ENCODE results near the gene FOXL2. TPM values are rescaled to one million over a fixed set of nuclear protein-coding genes. Genes with fewer than 3 reads are reported as not detected.

FOXL2 gene
- polyA plus RNA-seq, 1 of the 3 experiments (the other 2 are of a cell fraction), result not detected

GRCh38 chr3:138971766-138972320 lies 24.9 kb upstream of the FOXL2 start:
- Histone ChIP-seq H3K9me3 (no peaks in the 10 kb centered on the region), H3K36me3 (replicated peaks in 1 of 2; ENCODE audit: control insufficient read depth in 1 of 2, insufficient read depth in 2 of 2, low read length in 1 of 2) (no peaks in the 10 kb centered on the region), H3K79me2 (ENCODE audit: insufficient read depth) (no peaks in the 10 kb centered on the region), H3K27me3 (ENCODE audit: insufficient read depth) (no peaks in the 10 kb centered on the region), H3K4me2 (no peak overlapping the region), H2AFZ (ENCODE audit: low read depth) (no peak overlapping the region), H3K27ac (ENCODE audit: low read depth in 2 of 2, low read length in 1 of 2) (no peak overlapping the region), H3F3A (replicated peaks; ENCODE audit: insufficient read depth) (no peaks in the 10 kb centered on the region), H3K4me1 (ENCODE audit: control insufficient read depth in 1 of 2, insufficient read depth in 2 of 2, low read depth in 1 of 2, low read length in 1 of 2) (no peaks in the 10 kb centered on the region), H3K4me3 (ENCODE audit: low read depth in 2 of 2, low read length in 1 of 2) (no peak overlapping the region), H3K9ac (no peak overlapping the region), H4K20me1 (ENCODE audit: insufficient read depth) (no peaks in the 10 kb centered on the region), H3K9me2 (no peaks in the 10 kb centered on the region)
- 0% methylated on average over 1 of the region's 6 CpGs for WGBS (ENCODE audit: low lambda C conversion rate)
- no peak for TF ChIP-seq EP300 (IDR thresholded peaks at IDR 0.05; ENCODE audit: borderline replicate concordance in 1 of 2, low read depth in 1 of 2, low read length in 1 of 2)
- TF ChIP-seq NRF1 (IDR thresholded peaks at IDR 0.05; ENCODE audit: low read depth, low read length), result no peak
- CTCF ChIA-PET, result interaction anchor here (1.2 to 1.5 kb wide), 4 partner anchors 8 to 35 kb away, joined by 3 to 5 read pairs (median 4); no protein-coding TSS in a partner anchor
- POLR2A ChIA-PET, result no interaction called here
- no peak for DNase-seq

GRCh38 chr3:138964923-138965322 lies 18.0 kb upstream of the FOXL2 start:
- Histone ChIP-seq H3K9me3 (0 out of 2 replicates have a peak, but pooled peaks cover 6% of the 10 kb centered on the region), H3K9me2 (no peaks in the 10 kb centered on the region), H2AFZ (ENCODE audit: low read depth) (no peak overlapping the region), H3K4me3 (ENCODE audit: low read depth in 2 of 2, low read length in 1 of 2) (no peak overlapping the region), H3F3A (replicated peaks; ENCODE audit: insufficient read depth) (no peaks in the 10 kb centered on the region), H3K27me3 (ENCODE audit: insufficient read depth) (peaks cover 6% of the 10 kb centered on the region; the same call in 1 of the 2 replicates), H3K27ac (ENCODE audit: low read depth in 2 of 2, low read length in 1 of 2) (no peak overlapping the region), H3K79me2 (ENCODE audit: insufficient read depth) (no peaks in the 10 kb centered on the region), H3K9ac (no peak overlapping the region), H3K4me2 (no peak overlapping the region), H3K4me1 (ENCODE audit: control insufficient read depth in 1 of 2, insufficient read depth in 2 of 2, low read depth in 1 of 2, low read length in 1 of 2) (no peaks in the 10 kb centered on the region), H3K36me3 (replicated peaks in 1 of 2; ENCODE audit: control insufficient read depth in 1 of 2, insufficient read depth in 2 of 2, low read length in 1 of 2) (no peaks in the 10 kb centered on the region), H4K20me1 (ENCODE audit: insufficient read depth) (no peaks in the 10 kb centered on the region)
- POLR2A ChIA-PET, result no interaction called here
- TF ChIP-seq RXRA (IDR thresholded peaks at IDR 0.05; ENCODE audit: borderline replicate concordance, low read depth) (no peak), MXI1 (IDR thresholded peaks at IDR 0.05; ENCODE audit: low read depth, low read length) (no peak), USF2 (IDR thresholded peaks at IDR 0.05; ENCODE audit: borderline replicate concordance, low read depth, low read length) (no peak), SMC3 (IDR thresholded peaks at IDR 0.05; ENCODE audit: low read depth, low read length) (no peak), EP300 (IDR thresholded peaks at IDR 0.05; ENCODE audit: borderline replicate concordance in 1 of 2, low read depth in 1 of 2, low read length in 1 of 2) (no peak), USF1 (IDR thresholded peaks at IDR 0.05; ENCODE audit: borderline replicate concordance, low read depth) (no peak), CHD2 (IDR thresholded peaks at IDR 0.05; ENCODE audit: low read length, partially characterized antibody) (no peak), NRF1 (IDR thresholded peaks at IDR 0.05; ENCODE audit: low read depth, low read length) (no peak), ZBTB33 (IDR thresholded peaks at IDR 0.05; ENCODE audit: borderline replicate concordance, low read depth) (no peak), REST (IDR thresholded peaks at IDR 0.05; ENCODE audit: low read depth, low read length) (no peak), GABPA (IDR thresholded peaks at IDR 0.05; ENCODE audit: low read depth) (no peak), RAD21 (IDR thresholded peaks at IDR 0.05; ENCODE audit: low read length) (no peak), EZH2phosphoT487 (IDR thresholded peaks at IDR 0.05; ENCODE audit: borderline replicate concordance, low read depth) (no peak), MEF2A (IDR thresholded peaks at IDR 0.05; ENCODE audit: borderline replicate concordance, low read depth) (no peak), SIN3A (IDR thresholded peaks at IDR 0.05; ENCODE audit: borderline replicate concordance, low read depth, low read length) (no peak), NFIC (IDR thresholded peaks at IDR 0.05; ENCODE audit: borderline replicate concordance) (no peak)
- CTCF ChIA-PET, result no interaction called here
- DNase-seq, result no peak
